Activated CD4-positive, alpha-beta T cell treated with anti-CD3 and anti-CD28 coated beads, Interleukin-2, amount 50 U/mL, for 1 hour (primary cell): Measurements from ENCODE around the gene TASP1.

Experiments used
- DNase-seq: peaks from one replicate; pipeline ENCODE4 v3.0.0-alpha.2; 2020

TASP1 gene

GRCh38 chr20:13430346-13431002, 208.3 kb downstream of the TASP1 start:
- DNase-seq = no peak

GRCh38 chr20:13428684-13429083, 210.0 kb downstream of the TASP1 start:
- DNase-seq = no peak

GRCh38 chr20:13426870-13427269, 211.9 kb downstream of the TASP1 start:
- no peak for DNase-seq

GRCh38 chr20:13425381-13426135, 213.2 kb downstream of the TASP1 start:
- DNase-seq = no peak

- no peak for DNase-seq
Measured at GRCh38 chr20:13424174-13424833, 214.4 kb downstream of the TASP1 start.

- DNase-seq = no peak
Measured at GRCh38 chr20:13423472-13424173, 215.1 kb downstream of the TASP1 start.

GRCh38 chr20:13422637-13423036, 216.1 kb downstream of the TASP1 start:
- DNase-seq = no peak

- no peak for DNase-seq
Measured at GRCh38 chr20:13420625-13421024, 218.1 kb downstream of the TASP1 start.

GRCh38 chr20:13419477-13419876, 219.3 kb downstream of the TASP1 start:
- DNase-seq = no peak

- no peak for DNase-seq
Measured at GRCh38 chr20:13418263-13419229, 220.2 kb downstream of the TASP1 start.

- DNase-seq = no peak
Measured at GRCh38 chr20:13416531-13416930, 222.2 kb downstream of the TASP1 start.

- no peak for DNase-seq
Measured at GRCh38 chr20:13412806-13413445, 225.8 kb downstream of the TASP1 start.

- DNase-seq = no peak
Measured at GRCh38 chr20:13404293-13404692, 234.4 kb downstream of the TASP1 start.

- DNase-seq = no peak
Measured at GRCh38 chr20:13403453-13403852, 235.3 kb downstream of the TASP1 start.

GRCh38 chr20:13402986-13403385, 235.7 kb downstream of the TASP1 start:
- DNase-seq = no peak

GRCh38 chr20:13402171-13402760, 236.5 kb downstream of the TASP1 start:
- no peak for DNase-seq

- DNase-seq = no peak
Measured at GRCh38 chr20:13401596-13401995, 237.1 kb downstream of the TASP1 start.

- DNase-seq = no peak
Measured at GRCh38 chr20:13400453-13400852, 238.3 kb downstream of the TASP1 start.

- no peak for DNase-seq
Measured at GRCh38 chr20:13397300-13397724, 241.4 kb downstream of the TASP1 start.

GRCh38 chr20:13396826-13397225, 241.9 kb downstream of the TASP1 start:
- DNase-seq = no peak

GRCh38 chr20:13396022-13396421, 242.7 kb downstream of the TASP1 start:
- no peak for DNase-seq
